Uterus (tissue), 2 donors: ENCODE measurements around the gene USHBP1.
"Not testable (repeated sequence)": the region's sequence is repeated elsewhere in the genome, so short reads cannot be mapped to it uniquely, and the experiment has no call there.

ENCODE experiments used
- CTCF ChIP-seq, 4 experiments: fragments of 200-600 bp in 2 of 4; fragments of 450-650 bp in 2 of 4; sonication (generic) in 2 of 4; IDR thresholded peaks; one replicate each; pipeline ENCODE4 v1.5.1; 2016 to 2019; ENCODE audit warnings: antibody characterized with exemption in 4 of 4, mild to moderate bottlenecking in 2 of 4, moderate library complexity in 1 of 4
- POLR2A ChIP-seq, 2 donors: fragments of 450-650 bp; IDR thresholded peaks; one replicate each; pipeline ENCODE4 v1.6.1; 2016; ENCODE audit warnings: antibody characterized with exemption in 2 of 2, mild to moderate bottlenecking in 1 of 2, moderate library complexity in 1 of 2

GRCh38 chr19:17274892-17275291 lies 10.3 kb upstream of the USHBP1 start:
- not testable (repeated sequence) for TF ChIP-seq CTCF, POLR2A (IDR thresholded peaks at IDR 0.05)
